Trophoblast cell (in vitro differentiated cells and primary cell): Measurements from ENCODE around the gene TDRD3.

Source experiments
- DNase-seq, 2 donors: peaks; one replicate each; pipeline ENCODE4 v3.0.0-alpha.2; 2016
- H2AFZ ChIP-seq: 2 replicates; pipeline ENCODE4 v1.6.1; 2013; ENCODE audit warnings: low read length, moderate library complexity, mild to moderate bottlenecking; ENCODE audit not compliant: insufficient read depth, poor library complexity
- H2AK5ac ChIP-seq: 2 replicates; pipeline ENCODE4 v1.6.1; 2013; ENCODE audit warnings: mild to moderate bottlenecking, low read length
- H2BK120ac ChIP-seq: 2 replicates; pipeline ENCODE4 v1.6.1; 2013; ENCODE audit warnings: low read length, mild to moderate bottlenecking, moderate library complexity; ENCODE audit not compliant: insufficient read depth, poor library complexity
- H2BK12ac ChIP-seq: 2 replicates; pipeline ENCODE4 v1.6.1; 2013; ENCODE audit warnings: mild to moderate bottlenecking, low read length, moderate library complexity
- H2BK5ac ChIP-seq: 2 replicates; pipeline ENCODE4 v1.6.1; 2013; ENCODE audit warnings: low read length, low read depth, moderate library complexity, mild to moderate bottlenecking; ENCODE audit not compliant: poor library complexity
- H3K14ac ChIP-seq: 2 replicates; pipeline ENCODE4 v1.6.1; 2013; ENCODE audit warnings: mild to moderate bottlenecking, low read length
- H3K18ac ChIP-seq: 2 replicates; pipeline ENCODE4 v1.6.1; 2013; ENCODE audit warnings: mild to moderate bottlenecking, low read length
- H3K23ac ChIP-seq: 2 replicates; pipeline ENCODE4 v1.6.1; 2013; ENCODE audit warnings: low read length
- H3K27ac ChIP-seq: 2 replicates; pipeline ENCODE4 v1.5.1; 2013; ENCODE audit warnings: low read depth, mild to moderate bottlenecking, inconsistent platforms, low read length, moderate library complexity
- H3K27me3 ChIP-seq: 2 replicates; pipeline ENCODE4 v1.6.1; 2013; ENCODE audit warnings: inconsistent platforms, mild to moderate bottlenecking, low read length, moderate library complexity; ENCODE audit not compliant: insufficient read depth
- H3K36me3 ChIP-seq, 2 experiments: 1 replicate in 1 of 2; 2 replicates in 1 of 2; pipeline ENCODE4 v1.6.1; 2013; ENCODE audit warnings: low read length in 2 of 2, mild to moderate bottlenecking in 2 of 2, moderate library complexity in 1 of 2; ENCODE audit not compliant: insufficient read depth in 2 of 2, control insufficient read depth in 1 of 2
- H3K4ac ChIP-seq: 2 replicates; pipeline ENCODE4 v1.6.1; 2013; ENCODE audit warnings: low read depth, mild to moderate bottlenecking, low read length, moderate library complexity
- H3K4me1 ChIP-seq, 2 experiments: 1 replicate in 1 of 2; 2 replicates in 1 of 2; pipeline ENCODE4 v1.6.1; 2013; ENCODE audit warnings: low read length in 2 of 2, mild to moderate bottlenecking in 2 of 2, moderate library complexity in 1 of 2; ENCODE audit not compliant: insufficient read depth in 2 of 2, control insufficient read depth in 1 of 2
- H3K4me2 ChIP-seq: 2 replicates; pipeline ENCODE4 v1.6.1; 2013; ENCODE audit warnings: inconsistent platforms, mild to moderate bottlenecking, low read length, moderate library complexity
- H3K4me3 ChIP-seq: 2 replicates; pipeline ENCODE4 v1.5.1; 2013; ENCODE audit warnings: mild to moderate bottlenecking, low read depth, low read length, inconsistent platforms
- H3K79me1 ChIP-seq: one replicate; pipeline ENCODE4 v1.6.1; 2013; ENCODE audit warnings: low read length
- H3K79me2 ChIP-seq: 2 replicates; pipeline ENCODE4 v1.6.1; 2013; ENCODE audit warnings: low read length, mild to moderate bottlenecking; ENCODE audit not compliant: control insufficient read depth, insufficient read depth, poor library complexity
- H3K9ac ChIP-seq: 2 replicates; pipeline ENCODE4 v1.6.1; 2013; ENCODE audit warnings: mild to moderate bottlenecking, low read length
- H3K9me3 ChIP-seq: 2 replicates; pipeline ENCODE4 v1.6.1; 2013; ENCODE audit warnings: low read depth, mild to moderate bottlenecking, control low read depth, inconsistent platforms, low read length; ENCODE audit not compliant: insufficient read depth
- H4K12ac ChIP-seq: 2 replicates; pipeline ENCODE4 v1.6.1; 2013; ENCODE audit warnings: low read depth, mild to moderate bottlenecking, low read length, moderate library complexity
- H4K8ac ChIP-seq: 2 replicates; pipeline ENCODE4 v1.6.1; 2013; ENCODE audit warnings: low read depth, mild to moderate bottlenecking, low read length, moderate library complexity
- H4K91ac ChIP-seq: one replicate; pipeline ENCODE4 v1.6.1; 2013; ENCODE audit warnings: low read depth, mild to moderate bottlenecking, low read length, moderate library complexity
- WGBS: extraction: QIAGEN DNeasy Blood & Tissue Kit; methylation state at CpG from one replicate; pipeline ENCODE4 v1.1.7; 2013; ENCODE audit warnings: missing lambda C conversion rate; ENCODE audit not compliant: insufficient read length, insufficient coverage; ENCODE audit errors: extremely low coverage; 5-methylcytosine and 5-hydroxymethylcytosine counted together

TDRD3 gene

DNA sequence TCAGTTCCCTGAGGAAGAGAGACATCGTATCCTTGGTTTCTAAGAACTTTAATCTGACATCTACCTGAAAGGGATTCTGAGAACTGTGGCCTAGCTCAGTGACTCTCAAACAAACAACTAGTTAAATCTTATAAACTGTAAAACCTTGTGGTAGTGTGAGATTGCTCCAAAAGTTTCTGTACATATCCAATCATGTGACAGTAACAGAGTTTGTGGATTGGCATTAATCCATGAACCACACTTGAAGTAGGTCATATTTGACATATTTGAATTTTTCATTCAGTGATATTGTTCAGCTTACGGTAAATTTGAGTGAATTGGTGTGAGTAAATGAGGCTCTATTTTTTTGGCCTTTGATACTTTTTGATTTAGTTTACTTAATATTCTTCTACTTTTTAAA is 15.0 kb downstream of the TDRD3 start:
- Histone ChIP-seq H2BK12ac (no peak overlapping the region), H2AFZ (no peak overlapping the region), H3K36me3 (peaks cover 0 to 2% of the 10 kb centered on the region in 2 experiments), H3K79me1 (no peaks in the 10 kb centered on the region), H2AK5ac (no peak overlapping the region), H3K23ac (no peak overlapping the region), H3K79me2 (no peaks in the 10 kb centered on the region), H3K27me3 (no peaks in the 10 kb centered on the region), H2BK120ac (no peak overlapping the region), H2BK5ac (no peak overlapping the region), H3K4ac (no peak overlapping the region), H3K9me3 (no peaks in the 10 kb centered on the region), H3K14ac (no peak overlapping the region), H3K9ac (no peak overlapping the region), H4K91ac (no peak overlapping the region), H4K12ac (no peak overlapping the region), H4K8ac (no peak overlapping the region), H3K18ac (no peak overlapping the region), H3K4me2 (no peak overlapping the region), H3K27ac (no peak overlapping the region), H3K4me1 (no peaks in the 10 kb centered on the region), H3K4me3 (no peak overlapping the region)
- no CpG with 5 or more reads among the region's 2 CpGs for WGBS
- no peak for DNase-seq

DNA sequence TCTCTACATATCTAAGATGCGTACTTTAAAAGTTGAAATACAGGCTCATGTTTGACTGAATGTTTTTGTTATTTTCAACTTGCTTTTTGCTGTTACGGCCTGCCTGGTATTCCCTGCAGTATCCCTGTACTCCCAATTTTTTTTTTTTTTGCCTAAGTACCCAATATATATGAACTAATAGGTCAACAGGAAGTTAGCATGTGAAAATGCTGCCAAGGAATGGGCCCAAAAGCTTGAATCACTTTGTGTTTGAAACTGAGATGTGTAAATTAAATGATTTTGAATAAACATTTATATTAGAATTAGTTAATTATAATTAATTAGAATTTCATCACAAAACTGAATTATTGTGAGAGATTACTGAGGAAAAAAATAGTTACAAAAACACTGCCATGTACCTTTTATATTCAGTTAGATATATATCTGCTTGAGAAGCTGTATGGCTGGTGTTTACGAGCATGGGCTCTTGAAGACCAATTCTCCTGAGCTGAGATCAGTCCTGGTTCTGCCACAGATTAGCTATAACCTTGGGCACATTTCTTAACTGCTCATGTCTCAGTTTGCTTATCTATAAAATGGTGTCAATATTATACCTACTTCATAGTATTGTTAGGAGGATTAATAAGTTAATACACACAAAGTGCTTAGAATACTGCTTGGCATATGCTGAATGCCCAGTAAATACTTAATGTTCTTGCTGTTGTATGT is 16.0 kb downstream of the TDRD3 start:
- WGBS: no CpG with 5 or more reads among the region's 3 CpGs
- H3K79me2 ChIP-seq: no peaks in the 10 kb centered on the region
- no peak overlapping the region for H3K4me2 ChIP-seq
- H2AFZ ChIP-seq: no peak overlapping the region
- H3K4me1 ChIP-seq: no peaks in the 10 kb centered on the region
- H2BK5ac ChIP-seq: no peak overlapping the region
- H3K14ac ChIP-seq: no peak overlapping the region
- no peak for DNase-seq
- H3K9me3 ChIP-seq: no peaks in the 10 kb centered on the region
- no peak overlapping the region for H4K8ac ChIP-seq
- H3K36me3 ChIP-seq: no peaks in the 10 kb centered on the region
- H3K27me3 ChIP-seq: no peaks in the 10 kb centered on the region
- H3K23ac ChIP-seq: no peak overlapping the region
- no peak overlapping the region for H4K91ac ChIP-seq
- no peak overlapping the region for H3K9ac ChIP-seq
- no peak overlapping the region for H2AK5ac ChIP-seq
- H2BK12ac ChIP-seq: no peak overlapping the region
- no peak overlapping the region for H3K4me3 ChIP-seq
- H3K27ac ChIP-seq: no peak overlapping the region
- no peak overlapping the region for H3K4ac ChIP-seq
- H3K79me1 ChIP-seq: no peaks in the 10 kb centered on the region
- H4K12ac ChIP-seq: no peak overlapping the region
- no peak overlapping the region for H2BK120ac ChIP-seq
- H3K18ac ChIP-seq: no peak overlapping the region

DNA sequence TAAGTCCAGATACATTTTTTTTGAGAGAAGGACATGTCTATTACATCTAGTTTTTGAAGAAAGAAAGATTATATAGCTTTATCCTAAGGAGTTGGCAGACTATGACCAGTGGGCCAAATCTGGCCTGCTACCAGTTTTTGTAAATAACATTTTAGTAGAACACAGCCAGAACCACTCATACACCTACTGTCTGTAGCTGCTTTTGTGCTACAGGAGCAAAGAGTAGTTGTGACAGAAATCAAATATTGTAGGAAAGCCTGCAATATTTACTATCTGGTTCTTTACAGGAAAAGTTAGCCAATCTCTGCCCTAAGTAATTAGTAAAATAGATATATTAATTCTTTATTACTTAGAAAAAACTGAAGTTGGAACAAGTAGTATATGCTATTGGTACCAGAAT is 17.2 kb downstream of the TDRD3 start:
- Histone ChIP-seq H2BK5ac (no peak overlapping the region), H2BK120ac (no peak overlapping the region), H3K23ac (no peak overlapping the region), H2BK12ac (no peak overlapping the region), H3K27ac (no peak overlapping the region), H3K18ac (no peak overlapping the region), H3K9ac (no peak overlapping the region), H3K36me3 (no peaks in the 10 kb centered on the region), H3K4me1 (no peaks in the 10 kb centered on the region), H3K4ac (no peak overlapping the region), H3K4me3 (no peak overlapping the region), H3K79me1 (no peaks in the 10 kb centered on the region), H4K91ac (no peak overlapping the region), H2AFZ (no peak overlapping the region), H3K27me3 (no peaks in the 10 kb centered on the region), H3K14ac (no peak overlapping the region), H4K12ac (no peak overlapping the region), H2AK5ac (no peak overlapping the region), H4K8ac (no peak overlapping the region), H3K79me2 (no peaks in the 10 kb centered on the region), H3K4me2 (no peak overlapping the region), H3K9me3 (no peaks in the 10 kb centered on the region)
- DNase-seq: no peak

DNA sequence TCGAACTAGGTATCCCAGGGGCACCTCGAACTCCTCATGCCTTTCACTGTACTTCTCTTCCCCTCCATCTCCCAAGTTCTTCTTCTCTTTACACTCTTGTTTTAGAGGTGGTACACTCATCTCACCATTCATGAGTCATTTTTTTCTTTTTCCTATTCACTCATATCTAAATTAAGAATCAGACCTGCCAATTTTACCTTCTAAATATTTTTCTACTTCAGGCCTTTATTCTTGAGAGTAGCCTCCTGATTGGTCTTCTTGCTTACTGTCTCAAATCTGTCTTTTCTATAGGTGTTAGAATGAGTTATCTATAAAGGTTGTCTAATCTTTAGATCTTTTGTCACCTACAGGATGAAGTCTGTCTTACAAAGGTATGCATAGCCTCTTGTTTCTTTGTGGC is 20.7 kb downstream of the TDRD3 start:
- H3K27ac ChIP-seq: no peak overlapping the region
- no peak overlapping the region for H3K23ac ChIP-seq
- no peak overlapping the region for H3K4ac ChIP-seq
- no peak overlapping the region for H3K9ac ChIP-seq
- H3K4me1 ChIP-seq: no peaks in the 10 kb centered on the region
- H2BK12ac ChIP-seq: no peak overlapping the region
- no peak overlapping the region for H4K12ac ChIP-seq
- H2BK120ac ChIP-seq: no peak overlapping the region
- no peak overlapping the region for H3K4me3 ChIP-seq
- no peak overlapping the region for H2BK5ac ChIP-seq
- H3K9me3 ChIP-seq: no peaks in the 10 kb centered on the region
- H2AK5ac ChIP-seq: no peak overlapping the region
- no peak overlapping the region for H4K8ac ChIP-seq
- no peak overlapping the region for H2AFZ ChIP-seq
- DNase-seq: no peak
- no peaks in the 10 kb centered on the region for H3K36me3 ChIP-seq
- no peak overlapping the region for H3K14ac ChIP-seq
- H4K91ac ChIP-seq: no peak overlapping the region
- H3K79me2 ChIP-seq: no peaks in the 10 kb centered on the region
- no CpG with 5 or more reads among the region's 2 CpGs for WGBS
- H3K4me2 ChIP-seq: no peak overlapping the region
- no peaks in the 10 kb centered on the region for H3K27me3 ChIP-seq
- no peaks in the 10 kb centered on the region for H3K79me1 ChIP-seq
- H3K18ac ChIP-seq: no peak overlapping the region
